Measurements from ENCODE around the gene TM6SF1.

DNA sequence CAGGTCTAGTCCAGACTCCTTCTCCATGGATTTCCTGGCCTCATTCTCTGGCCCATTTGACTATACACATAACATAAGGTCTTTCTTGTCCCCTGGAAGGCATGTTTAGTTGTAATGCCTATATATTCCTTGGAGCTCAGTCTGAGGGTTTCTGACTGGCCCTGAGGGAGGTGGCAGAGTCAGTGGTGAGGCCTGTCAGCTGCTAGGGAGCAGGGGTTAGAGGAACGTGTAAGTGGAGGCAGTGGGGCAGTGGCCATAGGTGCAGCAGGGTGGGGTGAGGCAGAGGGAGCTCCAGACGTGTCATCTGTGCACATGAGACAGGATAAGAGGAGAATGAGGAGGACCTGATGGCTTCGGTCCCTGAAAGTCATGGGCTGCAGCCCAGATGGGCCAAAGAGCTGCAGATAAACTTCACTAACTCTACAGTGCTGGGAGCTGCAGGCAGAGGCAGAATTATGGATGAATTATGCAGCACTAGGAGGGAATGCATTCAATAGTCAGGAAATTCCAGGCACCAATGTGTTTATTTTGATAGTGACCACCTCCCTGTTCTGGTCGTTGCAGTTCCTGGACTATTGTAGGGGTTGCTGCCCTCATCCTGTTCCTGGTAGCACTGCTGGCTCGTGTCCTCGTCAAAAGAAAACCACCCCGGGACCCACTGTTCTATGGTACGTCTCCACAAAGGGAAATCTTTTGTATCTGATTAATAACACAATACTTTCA, 4.9 kb downstream of the TM6SF1 start:
- TF ChIP-seq, protein P1, sequence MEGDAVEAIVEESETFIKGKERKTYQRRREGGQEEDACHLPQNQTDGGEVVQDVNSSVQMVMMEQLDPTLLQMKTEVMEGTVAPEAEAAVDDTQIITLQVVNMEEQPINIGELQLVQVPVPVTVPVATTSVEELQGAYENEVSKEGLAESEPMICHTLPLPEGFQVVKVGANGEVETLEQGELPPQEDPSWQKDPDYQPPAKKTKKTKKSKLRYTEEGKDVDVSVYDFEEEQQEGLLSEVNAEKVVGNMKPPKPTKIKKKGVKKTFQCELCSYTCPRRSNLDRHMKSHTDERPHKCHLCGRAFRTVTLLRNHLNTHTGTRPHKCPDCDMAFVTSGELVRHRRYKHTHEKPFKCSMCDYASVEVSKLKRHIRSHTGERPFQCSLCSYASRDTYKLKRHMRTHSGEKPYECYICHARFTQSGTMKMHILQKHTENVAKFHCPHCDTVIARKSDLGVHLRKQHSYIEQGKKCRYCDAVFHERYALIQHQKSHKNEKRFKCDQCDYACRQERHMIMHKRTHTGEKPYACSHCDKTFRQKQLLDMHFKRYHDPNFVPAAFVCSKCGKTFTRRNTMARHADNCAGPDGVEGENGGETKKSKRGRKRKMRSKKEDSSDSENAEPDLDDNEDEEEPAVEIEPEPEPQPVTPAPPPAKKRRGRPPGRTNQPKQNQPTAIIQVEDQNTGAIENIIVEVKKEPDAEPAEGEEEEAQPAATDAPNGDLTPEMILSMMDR (IDR thresholded peaks at IDR 0.05) = no peak
- TF ChIP-seq POLR2A (IDR thresholded peaks at IDR 0.05) = no peak
